Transverse colon (tissue), 4 donors: Measurements from ENCODE around the gene EIF5B.
"Not testable (repeated sequence)": the region's sequence is repeated elsewhere in the genome, so short reads cannot be mapped to it uniquely, and the experiment has no call there.

Experiments
- EP300 ChIP-seq: sonication (generic); formaldehyde crosslinking; IDR thresholded peaks from one replicate; pipeline ENCODE4 v1.6.1; 2017; ENCODE audit warnings: antibody characterized with exemption, low read depth
- POLR2A ChIP-seq: fragments of 450-650 bp; IDR thresholded peaks from one replicate; pipeline ENCODE4 v1.6.1; 2016; ENCODE audit warnings: antibody characterized with exemption, mild to moderate bottlenecking, moderate library complexity
- POLR2AphosphoS5 ChIP-seq, 3 donors: sonication (generic); formaldehyde crosslinking; IDR thresholded peaks; one replicate each; pipeline ENCODE4 v1.6.1; 2016; ENCODE audit warnings: antibody characterized with exemption in 3 of 3
- TF ChIP-seq, protein P1 (sequence below), 5 experiments: fragments of 200-600 bp in 3 of 5; fragments of 450-650 bp in 2 of 5; sonication (generic) in 3 of 5; IDR thresholded peaks; 1 replicate in 2 of 5; 2 replicates in 3 of 5; pipeline ENCODE4 v1.5.1; 2016 to 2017; ENCODE audit warnings: antibody characterized with exemption in 5 of 5, inconsistent platforms in 3 of 5, mild to moderate bottlenecking in 2 of 5, moderate library complexity in 1 of 5

DNA sequence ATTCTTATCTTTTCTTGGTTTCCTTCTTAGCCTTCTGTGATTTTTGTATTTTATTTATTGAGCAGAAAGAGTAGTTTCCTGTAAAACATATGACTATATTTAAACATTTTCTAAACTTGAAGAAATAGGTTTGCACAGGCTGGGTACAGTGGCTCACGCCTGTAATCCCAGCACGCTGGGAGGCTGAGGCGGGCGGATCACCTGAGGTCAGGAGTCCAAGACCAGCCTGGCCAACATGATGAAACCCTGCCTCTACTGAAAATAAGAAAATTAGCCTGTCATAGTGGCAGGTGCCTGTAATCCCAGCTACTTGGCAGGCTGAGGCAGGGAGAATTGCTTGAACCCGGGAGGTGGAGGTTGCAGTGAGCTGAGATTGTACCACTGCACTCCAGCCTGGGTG, 31.7 kb downstream of the EIF5B start:
- TF ChIP-seq, protein P1, sequence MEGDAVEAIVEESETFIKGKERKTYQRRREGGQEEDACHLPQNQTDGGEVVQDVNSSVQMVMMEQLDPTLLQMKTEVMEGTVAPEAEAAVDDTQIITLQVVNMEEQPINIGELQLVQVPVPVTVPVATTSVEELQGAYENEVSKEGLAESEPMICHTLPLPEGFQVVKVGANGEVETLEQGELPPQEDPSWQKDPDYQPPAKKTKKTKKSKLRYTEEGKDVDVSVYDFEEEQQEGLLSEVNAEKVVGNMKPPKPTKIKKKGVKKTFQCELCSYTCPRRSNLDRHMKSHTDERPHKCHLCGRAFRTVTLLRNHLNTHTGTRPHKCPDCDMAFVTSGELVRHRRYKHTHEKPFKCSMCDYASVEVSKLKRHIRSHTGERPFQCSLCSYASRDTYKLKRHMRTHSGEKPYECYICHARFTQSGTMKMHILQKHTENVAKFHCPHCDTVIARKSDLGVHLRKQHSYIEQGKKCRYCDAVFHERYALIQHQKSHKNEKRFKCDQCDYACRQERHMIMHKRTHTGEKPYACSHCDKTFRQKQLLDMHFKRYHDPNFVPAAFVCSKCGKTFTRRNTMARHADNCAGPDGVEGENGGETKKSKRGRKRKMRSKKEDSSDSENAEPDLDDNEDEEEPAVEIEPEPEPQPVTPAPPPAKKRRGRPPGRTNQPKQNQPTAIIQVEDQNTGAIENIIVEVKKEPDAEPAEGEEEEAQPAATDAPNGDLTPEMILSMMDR (IDR thresholded peaks at IDR 0.05), result not testable (repeated sequence)
- not testable (repeated sequence) for TF ChIP-seq EP300; POLR2A; POLR2AphosphoS5 (IDR thresholded peaks at IDR 0.05)
